Fibroblast of lung (primary cell): ENCODE results near the gene HDC. TPM values are rescaled to one million over a fixed set of nuclear protein-coding genes. Genes with fewer than 3 reads are reported as not detected.

Source experiments
- DNase-seq, 2 donors: peaks; one replicate each; pipeline versions ENCODE4 v3.0.0 to v3.0.0-alpha.2; 2010; ENCODE audit warnings: low read depth in 2 of 2
- H2AFZ ChIP-seq: 2 replicates; pipeline ENCODE4 v1.5.1; 2012; ENCODE audit warnings: low read length, control low read depth, inconsistent platforms
- H3K27ac ChIP-seq: 2 replicates; pipeline ENCODE4 v1.5.1; 2011; ENCODE audit warnings: low read length, control low read depth; ENCODE audit not compliant: insufficient read depth
- H3K27me3 ChIP-seq: 2 replicates; pipeline ENCODE4 v1.5.1; 2011; ENCODE audit warnings: mild to moderate bottlenecking, low read length; ENCODE audit not compliant: control insufficient read depth, insufficient read depth
- H3K36me3 ChIP-seq: 2 replicates; pipeline ENCODE4 v1.5.1; 2011; ENCODE audit warnings: low read length; ENCODE audit not compliant: control insufficient read depth, insufficient read depth
- H3K4me1 ChIP-seq: 2 replicates; pipeline ENCODE4 v1.5.1; 2011; ENCODE audit warnings: low read length; ENCODE audit not compliant: control insufficient read depth, insufficient read depth; ENCODE audit errors: extremely low read depth
- H3K4me2 ChIP-seq: 2 replicates; pipeline ENCODE4 v1.5.1; 2011; ENCODE audit warnings: low read length, control low read depth; ENCODE audit not compliant: insufficient read depth; ENCODE audit errors: extremely low read depth
- H3K4me3 ChIP-seq, 4 experiments: fragments of 200-600 bp in 1 of 4; sonication (generic) in 1 of 4; replicated peaks in 1 of 4; 2 replicates each; pipeline ENCODE4 v1.5.1; 2011 to 2016; ENCODE audit warnings: low read length in 4 of 4, low read depth in 3 of 4, mild to moderate bottlenecking in 3 of 4, control low read depth in 2 of 4, inconsistent platforms in 1 of 4, mixed read lengths in 1 of 4; ENCODE audit not compliant: insufficient read depth in 1 of 4; ENCODE audit errors: control extremely low read depth in 1 of 4
- H3K79me2 ChIP-seq: 2 replicates; pipeline ENCODE4 v1.5.1; 2012; ENCODE audit warnings: mild to moderate bottlenecking, low read length, inconsistent platforms; ENCODE audit not compliant: control insufficient read depth, insufficient read depth
- H3K9ac ChIP-seq: 2 replicates; pipeline ENCODE4 v1.5.1; 2011; ENCODE audit warnings: mild to moderate bottlenecking, low read length, control low read depth; ENCODE audit not compliant: insufficient read depth
- H3K9me3 ChIP-seq: 2 replicates; pipeline ENCODE4 v1.5.1; 2012; ENCODE audit warnings: low read depth, low read length; ENCODE audit not compliant: control insufficient read depth, insufficient read depth
- H4K20me1 ChIP-seq: 2 replicates; pipeline ENCODE4 v1.5.1; 2011; ENCODE audit warnings: low read length; ENCODE audit not compliant: control insufficient read depth, insufficient read depth; ENCODE audit errors: extremely low read depth
- CTCF ChIP-seq, 2 donors: IDR thresholded peaks in 1 of 2; conservative IDR thresholded peaks in 1 of 2; 1 replicate in 1 of 2; 2 replicates in 1 of 2; pipeline ENCODE4 v1.5.1; 2011 to 2012; ENCODE audit warnings: low read length in 2 of 2, control low read depth in 1 of 2, inconsistent platforms in 1 of 2, low read depth in 1 of 2, mild to moderate bottlenecking in 1 of 2
- EZH2 ChIP-seq: IDR thresholded peaks from 2 replicates; pipeline ENCODE4 v1.5.1; 2012; ENCODE audit warnings: low read length, control low read depth, mild to moderate bottlenecking; ENCODE audit errors: missing control alignments
- polyA plus RNA-seq, 2 donors: library from polyadenylated mRNA; depleted of rRNA in 1 of 2; stranded (reverse) in 1 of 2; unstranded in 1 of 2; fragments of >200 nt; gene quantifications; 2 replicates each; pipeline ENCODE4 v1.2.1, GENCODE V29; 2011 to 2012; ENCODE audit warnings: missing spikeins in 1 of 2
- total RNA-seq: library from RNA; depleted of rRNA; stranded (reverse); fragments of >200 nt; gene quantifications from 2 replicates; pipeline ENCODE4 v1.2.1, GENCODE V29; 2014

The HDC gene
- total and polyA plus RNA-seq, 2 donors (not counting 1 experiment from before 2014, with no cell fraction given) = not detected

- Histone ChIP-seq H2AFZ (no peak overlapping the region), H3K4me1 (no peaks in the 10 kb centered on the region), H3K36me3 (no peaks in the 10 kb centered on the region), H3K4me3 (no peak overlapping the region), H3K4me2 (no peak overlapping the region), H3K79me2 (no peaks in the 10 kb centered on the region), H4K20me1 (no peaks in the 10 kb centered on the region), H3K9ac (no peak overlapping the region), H3K9me3 (no peaks in the 10 kb centered on the region), H3K27me3 (no peaks in the 10 kb centered on the region), H3K27ac (no peak overlapping the region)
- TF ChIP-seq CTCF (conservative IDR thresholded peaks at IDR 0.05 in 1 of 2, IDR thresholded peaks at IDR 0.05 in 1 of 2; ENCODE audit: low read depth in 1 of 2, low read length in 2 of 2) (no peak), EZH2 (no peak)
- DNase-seq = no peak
Observed at GRCh38 chr15:50192926-50193620, 72.5 kb downstream of the HDC start.

- Histone ChIP-seq H3K4me3 (no peak overlapping the region), H3K4me1 (no peaks in the 10 kb centered on the region), H3K27ac (no peak overlapping the region), H3K36me3 (no peaks in the 10 kb centered on the region), H3K79me2 (no peaks in the 10 kb centered on the region), H3K4me2 (no peak overlapping the region), H2AFZ (no peak overlapping the region), H4K20me1 (no peaks in the 10 kb centered on the region), H3K27me3 (no peaks in the 10 kb centered on the region), H3K9me3 (no peaks in the 10 kb centered on the region), H3K9ac (no peak overlapping the region)
- TF ChIP-seq EZH2 = no peak
- TF ChIP-seq CTCF (conservative IDR thresholded peaks at IDR 0.05 in 1 of 2, IDR thresholded peaks at IDR 0.05 in 1 of 2; ENCODE audit: low read depth in 1 of 2, low read length in 2 of 2) = no peak
- no peak for DNase-seq
Observed at GRCh38 chr15:50192164-50192563, 73.4 kb downstream of the HDC start.

Other genes with a start within 250 kb of the HDC start
- gene ATP8B4, start 146.5 kb downstream of the HDC start, total RNA-seq = 7.4 and 19.5 TPM in 2 replicates
- gene ATP8B4, start 146.5 kb downstream of the HDC start, polyA plus RNA-seq = 1.5 and 3.5 TPM in 2 replicates
- under 0.01 and 0.66 TPM in 2 replicates for gene SLC27A2, start 83.5 kb downstream of the HDC start, total RNA-seq
- 0.23 and 0.49 TPM in 2 replicates for gene SLC27A2, start 83.5 kb downstream of the HDC start, polyA plus RNA-seq
- gene GABPB1, start 89.5 kb upstream of the HDC start, total RNA-seq = 39.0 and 40.1 TPM in 2 replicates
- gene GABPB1, start 89.5 kb upstream of the HDC start, polyA plus RNA-seq = 25.3 and 25.4 TPM in 2 replicates
- gene USP8, start 158.7 kb upstream of the HDC start, total RNA-seq = 37.8 and 52.2 TPM in 2 replicates
- gene USP8, start 158.7 kb upstream of the HDC start, polyA plus RNA-seq = 47.6 and 58.5 TPM in 2 replicates